ENCODE data around the gene HOXB2.

HOXB2 gene

GRCh38 chr17:48559122-48559839 is 14.4 kb upstream of the HOXB2 start:
- DNase-seq (ENCODE audit: low read depth in 1 of 2, low spot score in 1 of 2): no peak
- in situ Hi-C loops (cut with HindIII; ENCODE audit: low pct_unique_long_range_greater_than_20kb, low sequenced_read_pairs): no loop called here
- no peak for TF ChIP-seq JUND (IDR thresholded peaks at IDR 0.05; ENCODE audit: low read depth)

- in situ Hi-C loops (cut with HindIII; ENCODE audit: low pct_unique_long_range_greater_than_20kb, low sequenced_read_pairs): no loop called here
- no peak for TF ChIP-seq JUND (IDR thresholded peaks at IDR 0.05; ENCODE audit: low read depth)
- DNase-seq (ENCODE audit: low read depth in 1 of 2, low spot score in 1 of 2): no peak
Measured at GRCh38 chr17:48558831-48559121, 13.9 kb upstream of the HOXB2 start.

DNA sequence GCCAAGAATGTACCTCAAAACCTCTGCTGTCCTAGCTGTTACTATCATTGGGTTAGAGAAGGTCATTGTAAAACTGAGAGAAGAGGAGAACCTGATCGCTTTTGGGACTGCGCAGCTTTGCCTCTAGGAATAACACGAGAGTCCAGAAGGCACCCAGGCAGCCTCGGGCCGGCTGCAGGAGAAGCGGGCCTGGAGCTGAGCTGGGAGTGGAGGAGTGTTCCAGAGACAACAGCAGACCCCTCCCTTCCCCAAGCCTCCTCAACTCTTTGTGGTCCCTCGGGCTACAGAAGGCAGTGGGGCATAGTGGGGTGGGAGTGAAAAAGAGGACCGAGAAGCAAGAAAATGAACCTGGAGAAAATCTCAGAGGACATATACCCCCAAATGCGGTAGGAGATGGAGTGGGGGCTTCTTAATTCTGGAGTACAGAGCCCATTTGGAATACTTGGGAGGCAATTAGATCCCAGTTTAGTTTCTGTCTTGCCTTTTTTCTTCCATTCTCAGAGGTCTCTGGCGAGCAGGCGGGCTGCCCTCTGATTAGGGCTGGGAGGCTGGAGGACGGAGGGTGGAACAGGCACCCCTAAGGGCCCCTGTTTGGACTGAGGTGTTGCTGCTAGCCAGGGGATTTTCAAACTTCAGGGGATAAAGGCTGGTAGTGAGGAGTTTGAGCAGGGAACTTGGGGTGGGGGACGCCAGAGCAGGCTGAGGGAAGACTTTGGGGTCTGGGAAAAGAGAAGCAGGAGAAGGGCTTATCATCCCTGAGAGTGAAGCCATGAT is 13.3 kb upstream of the HOXB2 start:
- no peak for TF ChIP-seq JUND (IDR thresholded peaks at IDR 0.05; ENCODE audit: low read depth)
- in situ Hi-C loops (cut with HindIII; ENCODE audit: low pct_unique_long_range_greater_than_20kb, low sequenced_read_pairs): no loop called here
- DNase-seq (ENCODE audit: low read depth in 1 of 2, low spot score in 1 of 2): no peak

DNA sequence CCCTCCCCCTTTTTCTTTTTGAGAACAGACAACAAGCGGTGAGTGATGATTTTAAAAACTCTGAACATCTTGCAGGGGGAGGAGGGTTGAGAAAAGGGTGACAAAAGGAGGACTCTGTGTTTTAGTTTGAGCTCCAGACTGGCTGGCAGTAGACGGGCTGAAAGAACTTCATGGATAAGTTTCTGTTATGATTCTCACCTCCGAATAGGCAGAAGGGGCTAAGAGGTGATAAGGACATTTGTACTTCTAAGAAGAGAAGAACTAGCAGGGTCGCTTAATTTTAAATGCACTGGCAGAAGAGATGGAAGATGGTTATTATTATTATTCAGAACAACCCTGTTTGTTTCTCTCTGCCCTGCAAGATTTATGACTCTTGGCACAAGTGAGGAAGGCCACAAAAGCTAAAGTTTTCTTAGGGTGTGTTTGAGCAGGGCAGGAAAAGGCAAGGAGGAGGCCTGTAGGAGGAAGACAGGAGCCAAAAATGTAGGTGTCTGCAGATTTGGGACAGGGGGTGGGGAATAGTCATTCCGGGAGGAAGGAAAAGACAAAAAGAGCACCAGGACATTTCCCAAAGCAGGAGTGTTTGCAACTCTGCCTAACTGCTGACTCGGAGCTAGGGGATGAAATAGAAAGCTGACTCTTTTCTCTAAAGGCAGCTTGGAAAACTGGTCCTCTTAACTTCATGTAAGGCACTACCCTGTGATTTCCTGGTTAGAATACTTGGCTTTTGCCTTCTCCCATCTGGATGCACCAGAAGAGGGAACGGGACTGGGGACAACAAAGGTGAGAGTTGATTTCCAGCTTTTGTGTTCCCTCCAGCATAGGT is 11.9 kb upstream of the HOXB2 start:
- in situ Hi-C loops (cut with HindIII; ENCODE audit: low pct_unique_long_range_greater_than_20kb, low sequenced_read_pairs): no loop called here
- peak in 1 of 2 experiments; percentile 71 for DNase-seq (ENCODE audit: low read depth in 1 of 2, low spot score in 1 of 2)
- no peak for TF ChIP-seq JUND (IDR thresholded peaks at IDR 0.05; ENCODE audit: low read depth)

DNA sequence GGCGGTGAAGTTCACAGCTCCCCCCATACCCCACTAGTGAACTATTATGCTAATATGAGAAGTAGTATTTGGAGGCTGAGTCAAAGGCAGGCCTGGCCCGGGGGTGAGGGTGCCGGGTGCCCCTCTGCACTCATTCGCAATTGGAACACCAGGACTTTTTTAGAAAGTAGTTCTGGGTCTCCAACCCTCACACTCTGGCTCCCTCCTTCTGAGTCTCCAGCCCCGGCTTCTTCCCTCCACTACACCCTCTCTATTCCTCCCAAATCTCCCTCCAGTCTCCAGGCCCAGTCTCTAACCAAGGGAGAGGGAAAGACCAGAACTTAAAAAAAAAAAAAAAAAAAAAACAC is 11.3 kb upstream of the HOXB2 start:
- in situ Hi-C loops (cut with HindIII; ENCODE audit: low pct_unique_long_range_greater_than_20kb, low sequenced_read_pairs): no loop called here
- TF ChIP-seq JUND (IDR thresholded peaks at IDR 0.05; ENCODE audit: low read depth): no peak
- no peak for DNase-seq (ENCODE audit: low read depth in 1 of 2, low spot score in 1 of 2)

DNA sequence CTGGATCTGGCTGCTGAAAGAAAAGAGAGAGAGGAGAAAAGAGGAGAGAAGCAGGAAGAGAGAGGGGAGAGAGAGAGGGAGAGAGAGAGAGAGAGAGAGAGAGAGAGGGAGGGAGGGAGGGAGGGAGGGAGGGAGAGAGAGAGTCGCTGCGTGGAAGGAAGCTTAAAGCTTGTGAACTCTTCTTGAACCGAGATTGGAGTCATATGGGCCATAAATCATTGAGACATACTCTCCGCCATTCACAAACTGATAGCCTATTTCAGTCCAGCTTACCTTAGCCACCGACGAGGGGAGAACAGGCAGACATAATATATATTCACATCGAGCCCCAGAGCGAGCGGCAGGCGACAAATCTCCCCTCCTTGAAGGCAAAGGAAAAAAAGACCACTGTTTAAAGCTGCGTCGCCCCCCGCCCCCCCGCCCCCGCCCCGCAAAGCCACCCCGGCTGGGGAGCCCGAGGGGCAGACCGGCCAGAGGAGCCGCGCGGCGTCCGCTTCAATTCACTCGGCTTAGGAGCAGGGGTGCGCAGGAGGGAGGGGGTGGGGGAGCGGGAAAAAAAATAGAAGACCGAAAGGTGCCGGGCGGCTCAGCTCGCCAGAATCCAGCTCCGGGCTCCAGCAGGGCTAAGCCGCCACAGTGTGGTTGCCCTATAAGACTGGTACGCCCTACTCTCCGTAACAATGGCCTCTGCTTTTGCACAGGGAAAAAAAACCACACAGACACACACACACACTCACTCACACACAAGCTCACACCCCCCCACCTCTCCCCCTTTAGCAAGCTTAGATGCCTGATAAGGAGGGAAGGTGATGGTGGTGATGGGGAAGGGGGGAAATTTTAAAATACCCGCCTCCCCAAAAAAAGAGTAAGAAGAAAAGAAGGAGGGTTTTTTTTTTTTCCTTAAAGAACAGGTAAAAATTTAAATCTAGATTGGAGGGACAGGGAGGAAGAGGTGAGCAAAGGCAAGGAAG is 10.6 kb upstream of the HOXB2 start:
- TF ChIP-seq JUND (IDR thresholded peaks at IDR 0.05; ENCODE audit: low read depth): no peak
- DNase-seq (ENCODE audit: low read depth in 1 of 2, low spot score in 1 of 2): peak; percentile 76 to 84
- in situ Hi-C loops (cut with HindIII; ENCODE audit: low pct_unique_long_range_greater_than_20kb, low sequenced_read_pairs): no loop called here

GRCh38 chr17:48554412-48555257 is 9.7 kb upstream of the HOXB2 start:
- in situ Hi-C loops (cut with HindIII; ENCODE audit: low pct_unique_long_range_greater_than_20kb, low sequenced_read_pairs): no loop called here
- no peak for TF ChIP-seq JUND (IDR thresholded peaks at IDR 0.05; ENCODE audit: low read depth)
- DNase-seq (ENCODE audit: low read depth in 1 of 2, low spot score in 1 of 2): peak in 1 of 2 experiments; percentile 65

DNA sequence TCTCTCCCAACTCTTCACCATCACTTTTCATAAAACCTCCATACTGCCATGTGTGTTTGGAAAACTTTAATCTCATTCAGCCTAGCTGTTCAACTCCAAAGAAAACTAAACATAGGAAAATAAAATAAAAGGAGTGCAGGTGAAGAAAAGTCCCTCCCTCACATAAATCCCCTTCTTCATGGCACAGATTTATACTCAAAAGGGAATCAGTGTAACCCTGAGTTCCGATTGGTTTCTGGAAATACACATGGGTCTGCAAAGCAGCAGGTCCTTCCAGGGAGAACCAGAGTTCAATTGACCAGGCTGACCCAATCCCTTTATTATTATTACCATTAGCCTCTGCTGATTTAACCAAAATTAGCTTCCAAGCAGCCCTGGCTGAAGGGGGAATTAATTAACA is 8.9 kb upstream of the HOXB2 start:
- DNase-seq (ENCODE audit: low read depth in 1 of 2, low spot score in 1 of 2): no peak
- TF ChIP-seq JUND (IDR thresholded peaks at IDR 0.05; ENCODE audit: low read depth): no peak
- in situ Hi-C loops (cut with HindIII; ENCODE audit: low pct_unique_long_range_greater_than_20kb, low sequenced_read_pairs): no loop called here

GRCh38 chr17:48553190-48553547 is 8.3 kb upstream of the HOXB2 start:
- TF ChIP-seq JUND (IDR thresholded peaks at IDR 0.05; ENCODE audit: low read depth): no peak
- DNase-seq (ENCODE audit: low read depth in 1 of 2, low spot score in 1 of 2): no peak
- in situ Hi-C loops (cut with HindIII; ENCODE audit: low pct_unique_long_range_greater_than_20kb, low sequenced_read_pairs): no loop called here

DNA sequence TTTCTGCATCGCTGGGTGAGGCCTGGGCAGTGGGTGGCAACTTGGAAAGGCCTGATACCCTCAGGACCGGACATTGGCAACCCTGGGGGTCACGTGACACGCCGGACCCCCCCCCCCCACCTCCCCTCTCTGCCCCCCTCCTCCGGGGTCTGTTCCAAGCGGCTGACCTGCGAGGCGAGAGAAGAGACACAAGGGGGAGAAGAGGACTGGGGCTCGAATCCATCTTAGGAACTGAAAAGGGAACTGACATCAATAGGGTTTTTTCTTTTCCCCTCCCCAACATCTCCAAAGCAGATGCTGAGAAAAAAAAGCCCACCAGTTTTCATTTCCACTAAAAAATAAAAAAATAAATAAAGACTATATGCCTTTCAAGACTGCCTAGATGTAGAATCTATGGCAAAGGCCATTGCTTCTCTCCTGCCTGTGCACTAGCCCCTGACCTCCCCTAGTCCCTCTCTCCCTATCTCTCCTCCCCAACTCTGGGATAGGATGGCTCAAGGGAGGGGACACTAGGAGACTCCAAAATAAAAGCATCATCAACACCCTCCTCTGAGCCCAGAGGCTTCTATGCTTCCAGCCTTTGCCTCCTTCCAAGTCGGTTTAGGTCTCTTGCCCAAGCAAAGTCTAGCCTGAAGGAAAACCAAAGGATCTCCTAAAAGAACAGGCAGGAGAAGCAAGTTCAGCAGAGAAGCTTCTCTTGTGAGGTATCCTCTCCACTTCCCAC is 7.7 kb upstream of the HOXB2 start:
- peak in 1 of 2 experiments; percentile 43 for DNase-seq (ENCODE audit: low read depth in 1 of 2, low spot score in 1 of 2)
- no peak for TF ChIP-seq JUND (IDR thresholded peaks at IDR 0.05; ENCODE audit: low read depth)
- in situ Hi-C loops (cut with HindIII; ENCODE audit: low pct_unique_long_range_greater_than_20kb, low sequenced_read_pairs): no loop called here
